ENCODE measurements around the gene TRDN.

The TRDN gene

GRCh38 chr6:123503619-123504018 is 133.1 kb downstream of the TRDN start:
- no peaks in the 10 kb centered on the region for H3K9me3 ChIP-seq (ENCODE audit: control insufficient read depth, insufficient read depth, low read depth, low read length)
- peak; percentile 94 for TF ChIP-seq PRDM1 (tag by site-specific recombination; IDR thresholded peaks at IDR 0.05)
- no peak for TF ChIP-seq ZFP69B (tag by site-specific recombination; IDR thresholded peaks at IDR 0.05)
- ChIA-PET CTCF (interaction anchor here (0.9 kb wide), 1 partner anchor 1461 kb away, joined by 4 read pairs; no protein-coding TSS in a partner anchor), POLR2A (no interaction called here)
- H3K4me1 ChIP-seq (ENCODE audit: control insufficient read depth, insufficient read depth, low read length), result peaks cover 4% of the 10 kb centered on the region; the same call in 1 of the 2 replicates
- H3K36me3 ChIP-seq (ENCODE audit: control insufficient read depth in 2 of 2, insufficient read depth in 1 of 2, low read length in 2 of 2), result no peaks in the 10 kb centered on the region
- H3K4me3 ChIP-seq (ENCODE audit: low read depth, low read length), result no peak overlapping the region
- H3K27ac ChIP-seq (ENCODE audit: extremely low read depth, low read depth, low read length), result no peak overlapping the region

- H3K9me3 ChIP-seq (ENCODE audit: control insufficient read depth, insufficient read depth, low read depth, low read length), result no peaks in the 10 kb centered on the region
- CTCF ChIA-PET, result no interaction called here
- TF ChIP-seq, protein P1, sequence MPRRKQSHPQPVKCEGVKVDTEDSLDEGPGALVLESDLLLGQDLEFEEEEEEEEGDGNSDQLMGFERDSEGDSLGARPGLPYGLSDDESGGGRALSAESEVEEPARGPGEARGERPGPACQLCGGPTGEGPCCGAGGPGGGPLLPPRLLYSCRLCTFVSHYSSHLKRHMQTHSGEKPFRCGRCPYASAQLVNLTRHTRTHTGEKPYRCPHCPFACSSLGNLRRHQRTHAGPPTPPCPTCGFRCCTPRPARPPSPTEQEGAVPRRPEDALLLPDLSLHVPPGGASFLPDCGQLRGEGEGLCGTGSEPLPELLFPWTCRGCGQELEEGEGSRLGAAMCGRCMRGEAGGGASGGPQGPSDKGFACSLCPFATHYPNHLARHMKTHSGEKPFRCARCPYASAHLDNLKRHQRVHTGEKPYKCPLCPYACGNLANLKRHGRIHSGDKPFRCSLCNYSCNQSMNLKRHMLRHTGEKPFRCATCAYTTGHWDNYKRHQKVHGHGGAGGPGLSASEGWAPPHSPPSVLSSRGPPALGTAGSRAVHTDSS (tag by site-specific recombination; IDR thresholded peaks at IDR 0.05), result no peak
- TF ChIP-seq ZNF610 (tag by site-specific recombination; IDR thresholded peaks at IDR 0.05; ENCODE audit: borderline replicate concordance) (no peak), ZBTB10 (tag by site-specific recombination; IDR thresholded peaks at IDR 0.05) (no peak), BCL11B (tag by site-specific recombination; IDR thresholded peaks at IDR 0.05; ENCODE audit: low read depth) (no peak), ZNF274 (IDR thresholded peaks at IDR 0.05; ENCODE audit: low read length) (no peak), ZNF274 (tag by site-specific recombination; IDR thresholded peaks at IDR 0.05; ENCODE audit: borderline replicate concordance) (no peak), ZNF2 (tag by site-specific recombination; IDR thresholded peaks at IDR 0.05) (no peak), ZSCAN23 (tag by site-specific recombination; IDR thresholded peaks at IDR 0.05) (no peak), PRDM1 (tag by site-specific recombination; IDR thresholded peaks at IDR 0.05) (no peak), ZNF624 (tag by site-specific recombination; IDR thresholded peaks at IDR 0.05) (no peak)
- H3K27ac ChIP-seq (ENCODE audit: extremely low read depth, low read depth, low read length), result no peak overlapping the region
- H3K4me3 ChIP-seq (ENCODE audit: low read depth, low read length), result no peak overlapping the region
- no peaks in the 10 kb centered on the region for H3K36me3 ChIP-seq (ENCODE audit: control insufficient read depth in 2 of 2, insufficient read depth in 1 of 2, low read length in 2 of 2)
- H3K4me1 ChIP-seq (ENCODE audit: control insufficient read depth, insufficient read depth, low read length), result no peaks in the 10 kb centered on the region
- POLR2A ChIA-PET, result no interaction called here
Measured at GRCh38 chr6:123497025-123497424, 139.7 kb downstream of the TRDN start.

DNA sequence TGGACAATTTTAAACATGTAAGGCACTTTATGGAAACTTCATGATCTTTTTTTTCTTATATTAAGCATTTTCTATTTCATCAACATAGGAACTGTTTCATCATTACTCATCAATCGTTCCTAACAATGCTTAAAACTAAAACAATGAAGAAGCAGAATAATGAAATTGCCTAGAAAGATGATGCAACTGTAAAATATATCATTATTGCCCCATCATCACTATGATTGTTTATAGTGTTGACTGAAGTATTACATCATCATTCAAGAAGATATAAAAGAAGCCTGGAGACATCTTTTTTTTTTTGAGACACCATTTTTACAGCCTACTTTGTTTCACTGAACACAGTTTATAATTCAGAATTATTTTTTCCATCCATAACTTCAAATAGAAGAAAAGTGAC is 147.2 kb downstream of the TRDN start:
- no peaks in the 10 kb centered on the region for H3K9me3 ChIP-seq (ENCODE audit: control insufficient read depth, insufficient read depth, low read depth, low read length)
- POLR2A ChIA-PET, result no interaction called here
- no peaks in the 10 kb centered on the region for H3K36me3 ChIP-seq (ENCODE audit: control insufficient read depth in 2 of 2, insufficient read depth in 1 of 2, low read length in 2 of 2)
- CTCF ChIA-PET, result no interaction called here
- H3K4me1 ChIP-seq (ENCODE audit: control insufficient read depth, insufficient read depth, low read length), result no peaks in the 10 kb centered on the region
- no peak overlapping the region for H3K27ac ChIP-seq (ENCODE audit: extremely low read depth, low read depth, low read length)
- H3K4me3 ChIP-seq (ENCODE audit: low read depth, low read length), result no peak overlapping the region
- TF ChIP-seq ZNF24 (tag by site-specific recombination; IDR thresholded peaks at IDR 0.05), result peak; percentile 70; the same call in 1 of the 2 replicates
- no peak for TF ChIP-seq ZFP3 (tag by site-specific recombination; IDR thresholded peaks at IDR 0.05; ENCODE audit: low read depth)
- no peak for TF ChIP-seq ZNF624 (tag by site-specific recombination; IDR thresholded peaks at IDR 0.05)
- no peak for TF ChIP-seq ZNF664 (tag by site-specific recombination; IDR thresholded peaks at IDR 0.05)
- TF ChIP-seq ZFP69B (tag by site-specific recombination; IDR thresholded peaks at IDR 0.05), result no peak
- TF ChIP-seq, protein P1 (tag by site-specific recombination; IDR thresholded peaks at IDR 0.05), result no peak
- no peak for TF ChIP-seq SETDB1 (IDR thresholded peaks at IDR 0.05; ENCODE audit: insufficient read length, low read length)
- TF ChIP-seq ZNF692 (tag by site-specific recombination; IDR thresholded peaks at IDR 0.05), result no peak
- TF ChIP-seq ZNF677 (tag by site-specific recombination; IDR thresholded peaks at IDR 0.05), result no peak
- no peak for TF ChIP-seq ZNF23 (tag by site-specific recombination; IDR thresholded peaks at IDR 0.05; ENCODE audit: borderline replicate concordance)
- TF ChIP-seq YY2 (tag by site-specific recombination; IDR thresholded peaks at IDR 0.05), result 0 out of 2 replicates have a peak, but pooled peaks have one; percentile 17
- TF ChIP-seq ZBTB20 (tag by site-specific recombination; IDR thresholded peaks at IDR 0.05), result no peak
- no peak for TF ChIP-seq ZNF549 (tag by site-specific recombination; IDR thresholded peaks at IDR 0.05)
- TF ChIP-seq WT1 (tag by site-specific recombination; IDR thresholded peaks at IDR 0.05), result no peak
- TF ChIP-seq, protein P2, sequence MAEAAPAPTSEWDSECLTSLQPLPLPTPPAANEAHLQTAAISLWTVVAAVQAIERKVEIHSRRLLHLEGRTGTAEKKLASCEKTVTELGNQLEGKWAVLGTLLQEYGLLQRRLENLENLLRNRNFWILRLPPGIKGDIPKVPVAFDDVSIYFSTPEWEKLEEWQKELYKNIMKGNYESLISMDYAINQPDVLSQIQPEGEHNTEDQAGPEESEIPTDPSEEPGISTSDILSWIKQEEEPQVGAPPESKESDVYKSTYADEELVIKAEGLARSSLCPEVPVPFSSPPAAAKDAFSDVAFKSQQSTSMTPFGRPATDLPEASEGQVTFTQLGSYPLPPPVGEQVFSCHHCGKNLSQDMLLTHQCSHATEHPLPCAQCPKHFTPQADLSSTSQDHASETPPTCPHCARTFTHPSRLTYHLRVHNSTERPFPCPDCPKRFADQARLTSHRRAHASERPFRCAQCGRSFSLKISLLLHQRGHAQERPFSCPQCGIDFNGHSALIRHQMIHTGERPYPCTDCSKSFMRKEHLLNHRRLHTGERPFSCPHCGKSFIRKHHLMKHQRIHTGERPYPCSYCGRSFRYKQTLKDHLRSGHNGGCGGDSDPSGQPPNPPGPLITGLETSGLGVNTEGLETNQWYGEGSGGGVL (tag by site-specific recombination; IDR thresholded peaks at IDR 0.05), result 0 out of 2 replicates have a peak, but pooled peaks have one; percentile 13

Measured in HEK293 (cell line).